HepG2 (cell line): ENCODE results near the gene METAP1D. TPM values are rescaled to one million over a fixed set of nuclear protein-coding genes. Genes with fewer than 3 reads are reported as not detected.
A peak's percentile ranks its signal among the peaks of the same experiment; 100 is the strongest.

Experiments used
- AKAP8 ChIP-seq: sonication (generic); formaldehyde crosslinking; IDR thresholded peaks from 2 replicates; pipeline ENCODE4 v1.5.1; 2020; ENCODE audit warnings: mild to moderate bottlenecking, missing genetic modification reagents
- CAMTA2 ChIP-seq: sonication (generic); formaldehyde crosslinking; IDR thresholded peaks from 2 replicates; pipeline ENCODE4 v1.4.0; 2020; ENCODE audit warnings: mild to moderate bottlenecking, missing genetic modification reagents, borderline replicate concordance
- CEBPG ChIP-seq: IDR thresholded peaks from 2 replicates; pipeline ENCODE4 v1.6.1; 2016
- EEA1 ChIP-seq: sonication (generic); formaldehyde crosslinking; IDR thresholded peaks from 2 replicates; pipeline ENCODE4 v1.5.1; 2020; ENCODE audit warnings: mild to moderate bottlenecking, missing genetic modification reagents, borderline replicate concordance
- HIC2 ChIP-seq: sonication (generic); formaldehyde crosslinking; IDR thresholded peaks from 2 replicates; pipeline ENCODE4 v1.9.0; 2022; ENCODE audit warnings: low read depth, missing genetic modification reagents
- HNRNPK ChIP-seq: fragments of 200-400 bp; formaldehyde crosslinking; IDR thresholded peaks from 2 replicates; pipeline ENCODE4 v1.6.1; 2018; ENCODE audit warnings: low read length, low read depth, moderate library complexity, mild to moderate bottlenecking; ENCODE audit not compliant: poor library complexity, severe bottlenecking
- ISX ChIP-seq: sonication (generic); formaldehyde crosslinking; conservative IDR thresholded peaks from 2 replicates; pipeline ENCODE4 v1.5.0; 2020; ENCODE audit warnings: missing genetic modification reagents
- PAXIP1 ChIP-seq: sonication (generic); formaldehyde crosslinking; conservative IDR thresholded peaks from 2 replicates; pipeline ENCODE4 v1.4.0; 2020; ENCODE audit warnings: mild to moderate bottlenecking, missing genetic modification reagents, moderate library complexity
- SCMH1 ChIP-seq: sonication (generic); formaldehyde crosslinking; IDR thresholded peaks from 2 replicates; pipeline ENCODE4 v1.9.0; 2021; ENCODE audit warnings: missing genetic modification reagents, mild to moderate bottlenecking, borderline replicate concordance
- SKI ChIP-seq: fragments of 450-650 bp; IDR thresholded peaks from one replicate; pipeline ENCODE4 v1.6.1; 2018; ENCODE audit warnings: mild to moderate bottlenecking; ENCODE audit not compliant: partially characterized antibody
- SRSF1 ChIP-seq: fragments of 200-400 bp; formaldehyde crosslinking; optimal IDR thresholded peaks from 2 replicates; pipeline ENCODE3; 2017; ENCODE audit warnings: mild to moderate bottlenecking, low read depth, low read length, moderate library complexity
- STAT6 ChIP-seq: sonication (generic); formaldehyde crosslinking; IDR thresholded peaks from 2 replicates; pipeline ENCODE4 v1.4.0; 2020; ENCODE audit warnings: missing genetic modification reagents, mild to moderate bottlenecking, borderline replicate concordance
- TCF7 ChIP-seq: sonication (generic); IDR thresholded peaks from 2 replicates; pipeline ENCODE4 v1.6.1; 2016; ENCODE audit warnings: antibody characterized with exemption, low read depth
- ZBTB1 ChIP-seq: sonication (generic); formaldehyde crosslinking; IDR thresholded peaks from 2 replicates; pipeline ENCODE4 v1.4.0; 2020; ENCODE audit warnings: missing genetic modification reagents, borderline replicate concordance
- ZNF207 ChIP-seq: fragments of 450-650 bp; IDR thresholded peaks from 2 replicates; pipeline ENCODE4 v1.6.1; 2016; ENCODE audit warnings: antibody characterized with exemption, borderline replicate concordance
- ZNF274 ChIP-seq: sonication (generic); formaldehyde crosslinking; IDR thresholded peaks from 2 replicates; pipeline ENCODE4 v1.5.1; 2020; ENCODE audit warnings: mild to moderate bottlenecking, missing genetic modification reagents
- ZNF333 ChIP-seq: sonication (generic); formaldehyde crosslinking; IDR thresholded peaks from 2 replicates; pipeline ENCODE4 v1.4.0; 2020; ENCODE audit warnings: mild to moderate bottlenecking, missing genetic modification reagents, borderline replicate concordance
- ZNF510 ChIP-seq: sonication (generic); formaldehyde crosslinking; IDR thresholded peaks from 2 replicates; pipeline ENCODE4 v1.4.0; 2020; ENCODE audit warnings: low read depth, mild to moderate bottlenecking, missing genetic modification reagents
- ZNF777 ChIP-seq: sonication (generic); formaldehyde crosslinking; IDR thresholded peaks from 2 replicates; pipeline ENCODE4 v1.4.0; 2020; ENCODE audit warnings: missing genetic modification reagents
- ZNF878 ChIP-seq: sonication (generic); formaldehyde crosslinking; IDR thresholded peaks from 2 replicates; pipeline ENCODE4 v1.8.1; 2023; ENCODE audit warnings: mild to moderate bottlenecking, missing genetic modification reagents, moderate library complexity
- ZNF883 ChIP-seq: sonication (generic); formaldehyde crosslinking; IDR thresholded peaks from 2 replicates; pipeline ENCODE4 v1.5.1; 2020; ENCODE audit warnings: mild to moderate bottlenecking, missing genetic modification reagents; ENCODE audit errors: not compliant biosample characterization
- polyA plus RNA-seq, 8 experiments: library from polyadenylated mRNA; depleted of rRNA in 3 of 8; stranded (reverse) in 7 of 8; unstranded in 1 of 8; fragments of >200 nt; fragmentation: Illumina TruSeq in 4 of 8; extraction: Trizol in 4 of 8; gene quantifications; 2 replicates each; pipeline versions ENCODE4 v1.2.1 to v1.2.3, GENCODE V29; 2011 to 2016; ENCODE audit warnings: low read depth in 4 of 8, missing spikeins in 1 of 8, mixed read lengths in 1 of 8; ENCODE audit not compliant: insufficient read depth in 1 of 8
- total RNA-seq, 5 experiments: library from RNA; depleted of rRNA; stranded (reverse); fragments of >200 nt; fragmentation: Illumina TruSeq; extraction: Trizol; gene quantifications; 2 replicates each; pipeline ENCODE4 v1.2.3, GENCODE V29; 2016; ENCODE audit warnings: low read depth in 1 of 5

The METAP1D gene
- total and polyA plus RNA-seq, 2 of the 13 experiments (the other 11 are each of a cell fraction or from before 2014, with no cell fraction given) = 14.7 to 21.6 TPM

GRCh38 chr2:172084645-172085459 lies 85.1 kb downstream of the METAP1D start (continued):
- TF ChIP-seq STAT6 (CRISPR knock-in tag) (0 out of 2 replicates have a peak, but pooled peaks have one; percentile 33), TCF7 (no peak), ZNF777 (CRISPR knock-in tag) (peak; percentile 83), AKAP8 (CRISPR knock-in tag) (peak; percentile 61; the same call in 1 of the 2 replicates), SKI (no peak), ZBTB1 (CRISPR knock-in tag) (no peak), PAXIP1 (CRISPR knock-in tag) (peak; percentile 10; the same call in 1 of the 2 replicates), ISX (CRISPR knock-in tag) (0 out of 2 replicates have a peak, but pooled peaks have one; percentile 29), SRSF1 (no peak), EEA1 (peak; percentile 68; the same call in 1 of the 2 replicates), SCMH1 (CRISPR knock-in tag) (no peak; the same call in 1 of the 2 replicates), HIC2 (CRISPR knock-in tag) (no peak), ZNF333 (CRISPR knock-in tag) (peak; percentile 38; the same call in 1 of the 2 replicates), CAMTA2 (CRISPR knock-in tag) (no peak), ZNF274 (CRISPR knock-in tag) (no peak), HNRNPK (peak; percentile 75), ZNF207 (no peak), ZNF878 (no peak), ZNF510 (no peak), CEBPG (peak; percentile 89), ZNF883 (CRISPR knock-in tag) (no peak)
